ENCODE measurements around the gene AGAP1. TPM values are rescaled to one million over a fixed set of nuclear protein-coding genes. Genes with fewer than 3 reads are reported as not detected.

AGAP1 gene
- polyA plus RNA-seq, 3 donors = 3.7 to 7.1 (median 6.3) TPM

DNA sequence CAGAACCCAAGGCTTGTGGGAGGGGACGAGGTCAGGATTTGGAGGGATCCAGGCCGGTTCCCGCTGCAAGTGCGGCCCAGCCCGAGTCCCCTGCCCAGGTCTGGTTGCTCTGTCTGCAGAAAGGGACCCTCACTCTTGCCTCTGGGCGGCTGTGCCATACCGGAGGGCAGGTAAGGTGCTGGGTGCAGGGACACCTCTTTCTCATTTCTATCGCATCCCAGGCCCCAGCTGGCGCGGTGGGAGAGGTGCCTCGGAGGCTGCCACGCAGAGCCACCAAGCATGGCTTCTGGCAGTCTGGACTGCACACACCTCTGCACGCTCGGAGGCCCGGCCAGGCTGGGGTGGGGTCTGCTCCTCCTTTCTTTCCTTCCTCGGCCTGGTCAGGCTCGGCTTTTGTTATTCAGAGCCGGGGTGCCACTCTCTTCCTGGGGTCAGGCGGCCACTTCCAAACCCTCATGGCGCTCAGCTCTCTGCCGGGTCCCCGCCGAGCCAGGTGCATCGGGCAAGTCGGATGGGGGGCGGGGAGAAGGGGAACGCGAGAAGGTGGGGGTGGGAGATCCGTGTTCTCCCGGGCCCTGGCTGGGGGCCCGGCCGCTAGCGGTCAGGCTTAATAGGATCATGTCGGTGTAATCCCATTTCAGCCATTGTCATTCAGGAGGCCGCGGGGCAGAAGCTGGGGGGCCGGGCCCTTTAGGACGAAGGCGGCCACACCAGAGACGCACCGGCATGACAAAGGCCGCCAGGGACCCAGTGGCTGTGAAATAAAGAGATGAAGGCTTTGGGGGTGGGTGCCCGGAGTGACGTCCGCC, 665.3 kb downstream of the AGAP1 start:
- 13 to 17% (median 15%) methylated on average over 44 to 45 of the region's 45 CpGs for WGBS, 3 donors
- no peak overlapping the region for H3K27ac ChIP-seq (ENCODE audit: low read depth, low read length)

GRCh38 chr2:236159778-236160170, 665.9 kb downstream of the AGAP1 start:
- no peak overlapping the region for H3K27ac ChIP-seq (ENCODE audit: low read depth, low read length)
- WGBS, 3 donors = 10 to 16% (median 12%) methylated on average over 15 to 33 of the region's 33 CpGs

DNA sequence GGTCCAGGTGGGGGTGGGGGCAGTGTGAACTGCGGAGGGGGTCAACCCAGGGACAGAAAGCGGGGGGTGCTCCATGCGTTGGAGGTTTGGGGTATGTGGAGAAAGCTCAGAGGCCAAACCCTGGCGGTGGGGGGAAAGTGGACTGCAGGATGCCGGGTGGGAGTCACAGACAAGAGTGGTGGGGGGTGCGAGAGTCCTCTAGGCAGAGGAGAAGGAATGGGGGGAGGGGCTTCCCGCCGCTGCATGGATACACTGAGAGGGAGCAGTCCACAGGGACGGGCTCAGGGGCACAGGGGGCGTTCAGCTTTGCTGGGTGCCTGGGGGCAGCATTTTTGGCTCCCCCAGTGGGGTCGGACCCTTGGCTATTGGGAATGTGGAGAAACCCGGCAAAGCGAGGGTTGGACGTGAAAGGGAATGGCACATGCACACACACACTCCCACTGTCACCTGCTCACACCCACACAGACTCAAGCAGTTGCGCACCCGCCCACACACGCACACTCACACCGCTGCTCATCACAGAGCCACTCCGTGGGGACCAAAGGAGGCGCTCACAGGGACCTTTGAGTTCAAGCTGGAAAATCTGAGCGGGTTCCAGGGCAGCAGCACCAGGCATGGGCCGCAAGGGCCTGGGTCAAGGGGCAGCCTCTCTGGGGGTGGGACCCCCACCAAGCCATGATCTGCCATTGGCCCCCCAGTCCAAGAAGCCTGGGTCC, 666.7 kb downstream of the AGAP1 start:
- 19 to 31% (median 27%) methylated on average over 21 to 22 of the region's 22 CpGs for WGBS, 3 donors
- H3K27ac ChIP-seq (ENCODE audit: low read depth, low read length) = no peak overlapping the region

GRCh38 chr2:236161082-236161462, 667.2 kb downstream of the AGAP1 start:
- H3K27ac ChIP-seq (ENCODE audit: low read depth, low read length) = no peak overlapping the region
- WGBS, 3 donors = 35 to 50% (median 44%) methylated on average over 15 of the region's 15 CpGs

DNA sequence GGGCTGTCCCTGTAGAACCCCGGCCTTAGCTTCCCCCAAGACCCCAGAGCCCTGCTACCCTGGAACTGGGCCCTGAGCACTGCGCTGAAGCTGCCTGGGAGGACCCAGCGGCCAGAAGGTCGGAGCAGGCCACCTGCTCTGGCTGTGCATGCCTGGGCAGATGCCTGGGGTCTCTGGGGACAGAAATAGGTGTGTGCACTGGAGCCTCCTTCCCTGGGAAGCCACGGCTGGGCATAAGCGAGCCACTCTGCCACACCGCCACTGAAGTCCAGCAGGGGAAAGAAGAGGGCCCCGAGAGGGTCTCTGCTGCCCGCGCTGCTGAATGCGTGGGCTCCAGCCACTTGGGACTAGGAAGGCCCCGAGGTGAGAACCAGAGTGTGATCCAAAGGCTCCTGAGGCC, 667.7 kb downstream of the AGAP1 start:
- H3K27ac ChIP-seq (ENCODE audit: low read depth, low read length) = no peak overlapping the region
- WGBS, 3 donors = 61 to 86% (median 72%) methylated on average over 11 to 12 of the region's 12 CpGs

- H3K27ac ChIP-seq (ENCODE audit: low read depth, low read length) = no peak overlapping the region
- 25 to 53% (median 41%) methylated on average over 16 of the region's 16 CpGs for WGBS, 3 donors
Measured at GRCh38 chr2:236162031-236162845, 668.4 kb downstream of the AGAP1 start.

GRCh38 chr2:236162882-236163470, 669.1 kb downstream of the AGAP1 start:
- 8 to 19% (median 16%) methylated on average over 26 to 33 of the region's 33 CpGs for WGBS, 3 donors
- no peak overlapping the region for H3K27ac ChIP-seq (ENCODE audit: low read depth, low read length)

DNA sequence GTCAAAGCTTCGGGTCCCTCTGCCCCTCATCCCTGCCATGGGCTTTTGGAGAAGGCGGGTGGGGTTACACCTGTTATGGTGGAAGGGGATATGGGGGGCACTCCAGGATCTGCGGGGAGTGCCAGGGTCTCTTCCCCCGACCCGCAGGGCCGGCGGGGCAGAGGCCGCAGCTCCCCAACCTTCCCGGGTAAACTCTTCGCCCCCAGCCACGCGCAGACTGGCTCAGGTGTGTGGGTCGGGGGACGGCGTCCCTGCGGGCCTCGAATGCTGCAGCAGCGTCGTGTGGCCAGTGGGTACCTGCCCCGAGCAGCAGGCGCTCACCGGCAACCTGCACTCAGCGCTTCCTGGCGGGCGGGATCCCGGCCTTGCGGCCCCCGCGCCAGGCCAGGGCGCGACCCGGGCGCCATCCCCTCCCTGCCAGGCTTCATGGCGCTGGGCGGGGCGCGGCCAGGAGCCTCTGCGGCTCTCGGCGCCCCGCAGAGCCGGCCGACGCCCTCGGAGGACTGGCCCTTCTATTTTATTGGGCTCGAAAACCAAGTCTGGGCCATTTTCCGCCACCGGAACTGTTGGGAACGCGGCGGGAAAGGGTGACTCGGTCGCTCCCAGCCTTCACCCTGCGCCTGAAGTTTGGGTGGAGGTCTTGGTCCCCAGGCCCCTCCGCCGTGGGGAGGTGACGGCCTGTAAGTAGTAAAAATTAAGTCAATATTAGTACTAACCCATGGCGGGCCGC, 669.8 kb downstream of the AGAP1 start:
- WGBS, 3 donors = 4 to 7% (median 5%) methylated on average over 58 to 59 of the region's 59 CpGs
- H3K27ac ChIP-seq (ENCODE audit: low read depth, low read length) = no peak overlapping the region

- no peak overlapping the region for H3K27ac ChIP-seq (ENCODE audit: low read depth, low read length)
- 1 to 2% (median 2%) methylated on average over 43 to 67 of the region's 67 CpGs for WGBS, 3 donors
Measured at GRCh38 chr2:236164201-236164924, 670.5 kb downstream of the AGAP1 start.

DNA sequence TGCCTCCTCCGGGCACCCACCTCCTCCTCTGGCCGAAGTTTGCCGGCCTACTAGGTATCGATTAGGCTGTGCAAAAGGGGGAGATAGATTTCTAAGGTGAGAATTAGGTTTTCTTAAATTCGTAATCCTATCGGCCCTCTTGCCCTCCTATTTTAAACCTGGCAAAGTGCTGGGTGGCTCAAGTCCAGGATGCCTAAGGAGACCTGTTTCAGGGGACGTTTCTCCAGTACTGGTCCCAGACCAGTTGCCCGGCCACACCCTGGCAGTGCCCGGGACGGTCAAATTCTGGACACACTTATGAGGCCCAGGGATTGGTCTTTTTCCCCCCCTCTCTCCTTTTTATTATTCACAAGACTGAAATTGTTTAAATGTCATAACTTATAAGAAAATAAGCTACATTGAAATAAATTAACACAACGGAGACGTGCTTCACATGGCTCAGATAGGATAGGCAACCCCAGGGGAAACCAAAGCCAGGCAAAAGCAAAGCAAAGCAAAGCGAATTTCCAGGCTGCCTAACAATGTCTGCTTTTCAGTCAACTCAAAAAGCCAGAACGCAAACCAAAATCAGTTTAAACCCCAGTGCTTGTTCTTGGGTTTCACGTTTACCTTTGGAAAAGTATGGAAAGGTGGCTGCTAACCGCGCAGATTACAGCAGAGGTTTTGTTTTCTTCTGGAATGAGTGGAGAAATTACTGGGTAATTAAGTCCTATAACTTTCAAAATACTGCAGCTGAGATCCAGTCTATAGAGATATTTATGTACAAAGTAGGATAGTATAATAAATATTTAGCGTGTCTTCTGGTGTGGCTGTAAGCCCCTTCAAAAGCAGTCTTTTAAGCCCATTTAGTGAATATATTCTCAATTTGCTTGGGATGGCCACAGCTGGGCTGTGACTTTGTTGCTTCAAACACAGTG, 671.3 kb downstream of the AGAP1 start:
- 16 to 23% (median 22%) methylated on average over 18 of the region's 18 CpGs for WGBS, 3 donors

GRCh38 chr2:236165842-236166795, 672.3 kb downstream of the AGAP1 start:
- WGBS, 3 donors = 5 to 7% (median 6%) methylated on average over 57 to 58 of the region's 58 CpGs
- no peak overlapping the region for H3K27ac ChIP-seq (ENCODE audit: low read depth, low read length)

More for the DNA sequence above, 671.3 kb downstream of the AGAP1 start:
- no peak overlapping the region for H3K27ac ChIP-seq (ENCODE audit: low read depth, low read length)

GRCh38 chr2:236166796-236167296, 673.0 kb downstream of the AGAP1 start:
- 3 to 4% (median 4%) methylated on average over 27 to 29 of the region's 29 CpGs for WGBS, 3 donors
- no peak overlapping the region for H3K27ac ChIP-seq (ENCODE audit: low read depth, low read length)

DNA sequence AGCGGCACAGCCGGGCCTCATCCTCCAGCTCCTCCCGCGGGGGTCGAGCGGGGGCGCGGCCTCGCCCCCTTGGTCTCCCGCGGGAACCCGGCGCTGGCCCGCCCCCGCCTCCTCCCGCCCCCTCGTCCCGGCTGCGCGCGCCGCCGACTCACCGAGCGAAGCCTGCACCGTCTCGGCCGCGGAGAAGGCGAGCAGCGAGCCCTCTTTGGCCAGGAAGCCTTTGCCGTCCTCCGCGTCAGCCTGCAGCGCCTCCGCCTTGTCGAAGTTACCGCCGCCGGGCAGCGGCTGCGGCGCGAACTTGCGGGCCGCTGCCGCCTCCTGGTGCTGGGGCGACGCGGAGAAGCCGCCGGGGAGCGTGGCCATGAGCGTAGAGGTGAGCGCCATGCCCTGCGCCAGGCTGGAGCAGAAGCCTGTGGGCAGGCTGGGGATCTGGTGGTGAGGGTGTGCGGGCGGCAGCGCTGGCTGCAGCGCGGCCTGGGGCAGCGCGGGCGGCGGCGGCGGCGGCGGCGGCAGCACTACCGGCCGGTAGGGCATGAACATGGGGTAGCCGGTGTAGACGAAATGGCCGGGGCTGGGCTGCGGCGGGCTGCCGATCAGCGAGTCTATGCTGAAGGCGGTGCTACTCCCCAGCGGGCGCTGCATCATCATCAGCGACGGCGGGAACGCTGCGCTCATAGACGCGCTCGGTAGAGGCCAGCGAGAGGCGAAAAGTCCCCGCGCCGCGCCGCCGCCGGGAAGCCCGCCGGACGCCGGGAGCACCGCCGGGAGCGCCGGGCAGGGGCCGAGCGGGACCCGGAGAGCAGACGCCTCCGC, 673.7 kb downstream of the AGAP1 start:
- 1 to 2% (median 2%) methylated on average over 52 to 112 of the region's 112 CpGs for WGBS, 3 donors
- H3K27ac ChIP-seq (ENCODE audit: low read depth, low read length) = no peak overlapping the region
